HepG2 (cell line): ENCODE results near the gene ZMYND8. TPM values are rescaled to one million over a fixed set of nuclear protein-coding genes. Genes with fewer than 3 reads are reported as not detected.
A peak's percentile ranks its signal among the peaks of the same experiment; 100 is the strongest.

Experiments used
- AHDC1 ChIP-seq: sonication (generic); formaldehyde crosslinking; IDR thresholded peaks from 2 replicates; pipeline ENCODE4 v1.5.1; 2020; ENCODE audit warnings: mild to moderate bottlenecking, missing genetic modification reagents, borderline replicate concordance
- CHD4 ChIP-seq: fragments of 200-600 bp; sonication (generic); IDR thresholded peaks from 2 replicates; pipeline ENCODE4 v1.7.0; 2017; ENCODE audit warnings: mild to moderate bottlenecking, low read length, borderline replicate concordance
- EP300 ChIP-seq, 3 experiments: sonication (generic) in 1 of 3; formaldehyde crosslinking in 1 of 3; IDR thresholded peaks; 2 replicates each; pipeline versions ENCODE4 v1.5.1 to v1.6.1; 2011 to 2020; ENCODE audit warnings: low read depth in 2 of 3, low read length in 2 of 3, borderline replicate concordance in 1 of 3, improper control_type of control experiment in 1 of 3, mild to moderate bottlenecking in 1 of 3, missing genetic modification reagents in 1 of 3, moderate library complexity in 1 of 3
- FOXP1 ChIP-seq, 2 experiments: fragments of 450-650 bp in 1 of 2; IDR thresholded peaks; 2 replicates each; pipeline ENCODE4 v1.6.1; 2017 to 2018; ENCODE audit warnings: antibody characterized with exemption in 1 of 2
- IKZF4 ChIP-seq: sonication (generic); formaldehyde crosslinking; IDR thresholded peaks from 2 replicates; pipeline ENCODE4 v1.5.1; 2020; ENCODE audit warnings: borderline replicate concordance, mild to moderate bottlenecking, low read depth, missing genetic modification reagents; ENCODE audit errors: not compliant biosample characterization
- KDM1A ChIP-seq: IDR thresholded peaks from 2 replicates; pipeline ENCODE4 v1.6.1; 2016; ENCODE audit warnings: missing compliant biosample characterization
- KMT2B ChIP-seq: IDR thresholded peaks from 2 replicates; pipeline ENCODE4 v1.6.1; 2016; ENCODE audit warnings: missing genetic modification reagents, missing compliant biosample characterization
- MLLT10 ChIP-seq: sonication (generic); formaldehyde crosslinking; IDR thresholded peaks from 2 replicates; pipeline ENCODE4 v1.4.0; 2020; ENCODE audit warnings: missing genetic modification reagents
- MTERF4 ChIP-seq: sonication (generic); formaldehyde crosslinking; IDR thresholded peaks from 2 replicates; pipeline ENCODE4 v1.8.0; 2023; ENCODE audit warnings: mild to moderate bottlenecking, missing genetic modification reagents
- RAD21 ChIP-seq: fragments of 450-650 bp; formaldehyde crosslinking; IDR thresholded peaks from 2 replicates; pipeline ENCODE4 v1.5.0; 2020; ENCODE audit warnings: mild to moderate bottlenecking
- RNF2 ChIP-seq: fragments of 450-650 bp; conservative IDR thresholded peaks from 2 replicates; pipeline ENCODE4 v1.6.1; 2016; ENCODE audit warnings: low read depth
- SRSF4 ChIP-seq: fragments of 200-400 bp; formaldehyde crosslinking; IDR thresholded peaks from one replicate; pipeline ENCODE4 v1.6.1; 2018; ENCODE audit warnings: mild to moderate bottlenecking, low read depth, low read length, moderate library complexity; ENCODE audit not compliant: poor library complexity, severe bottlenecking
- TOPORS ChIP-seq: sonication (generic); formaldehyde crosslinking; IDR thresholded peaks from 2 replicates; pipeline ENCODE4 v1.8.0; 2023; ENCODE audit warnings: mild to moderate bottlenecking, missing genetic modification reagents
- ZNF280D ChIP-seq: sonication (generic); formaldehyde crosslinking; IDR thresholded peaks from 2 replicates; pipeline ENCODE4 v1.5.1; 2020; ENCODE audit warnings: mild to moderate bottlenecking, missing genetic modification reagents
- ZNF768 ChIP-seq: sonication (generic); formaldehyde crosslinking; IDR thresholded peaks from 2 replicates; pipeline ENCODE4 v1.4.0; 2020; ENCODE audit warnings: missing genetic modification reagents
- ZNF782 ChIP-seq: sonication (generic); formaldehyde crosslinking; IDR thresholded peaks from 2 replicates; pipeline ENCODE4 v1.4.0; 2020; ENCODE audit warnings: missing genetic modification reagents, mild to moderate bottlenecking, borderline replicate concordance
- polyA plus RNA-seq, 8 experiments: library from polyadenylated mRNA; depleted of rRNA in 3 of 8; stranded (reverse) in 7 of 8; unstranded in 1 of 8; fragments of >200 nt; fragmentation: Illumina TruSeq in 4 of 8; extraction: Trizol in 4 of 8; gene quantifications; 2 replicates each; pipeline versions ENCODE4 v1.2.1 to v1.2.3, GENCODE V29; 2011 to 2016; ENCODE audit warnings: low read depth in 4 of 8, missing spikeins in 1 of 8, mixed read lengths in 1 of 8; ENCODE audit not compliant: insufficient read depth in 1 of 8
- total RNA-seq, 5 experiments: library from RNA; depleted of rRNA; stranded (reverse); fragments of >200 nt; fragmentation: Illumina TruSeq; extraction: Trizol; gene quantifications; 2 replicates each; pipeline ENCODE4 v1.2.3, GENCODE V29; 2016; ENCODE audit warnings: low read depth in 1 of 5

The ZMYND8 gene
- total and polyA plus RNA-seq, 2 of the 13 experiments (the other 11 are each of a cell fraction or from before 2014, with no cell fraction given), result 53.9 to 84.7 TPM

- TF ChIP-seq MTERF4 (no peak), IKZF4 (CRISPR knock-in tag) (no peak), AHDC1 (CRISPR knock-in tag) (peak; percentile 40; the same call in 1 of the 2 replicates), ZNF280D (CRISPR knock-in tag) (peak; percentile 15; the same call in 1 of the 2 replicates), SRSF4 (no peak), CHD4 (peak; percentile 84), RAD21 (CRISPR knock-in tag) (0 out of 2 replicates have a peak, but pooled peaks have one; percentile 38), KDM1A (CRISPR knock-in tag) (no peak), FOXP1 (IDR thresholded peaks at IDR 0.05) (peak; percentile 82), FOXP1 (CRISPR knock-in tag; IDR thresholded peaks at IDR 0.05) (peak; percentile 87), ZNF782 (no peak), RNF2 (no peak; the same call in 1 of the 2 replicates), KMT2B (CRISPR knock-in tag) (peak; percentile 40; the same call in 1 of the 2 replicates), MLLT10 (CRISPR knock-in tag) (0 out of 2 replicates have a peak, but pooled peaks have one; percentile 45), ZNF768 (CRISPR knock-in tag) (no peak), EP300 (IDR thresholded peaks at IDR 0.05; ENCODE audit: low read depth in 2 of 2, low read length in 2 of 2) (peak in 1 of 2 experiments; percentile 82; a peak in 3 of 4 replicates), EP300 (CRISPR knock-in tag; IDR thresholded peaks at IDR 0.05; ENCODE audit: borderline replicate concordance) (peak; percentile 89; the same call in 1 of the 2 replicates), TOPORS (CRISPR knock-in tag) (no peak)
These were observed 35.3 kb downstream of the ZMYND8 start (continued) for GRCh38 chr20:47320990-47321805.
